HG03139 (cell line): ENCODE measurements around the gene MRPL55.

Source experiments
- ATAC-seq: cut with Tn5 transposase; IDR thresholded peaks from one replicate; pipeline ENCODE4 v1.9.1; 2021; ENCODE audit not compliant: unreplicated experiment

The MRPL55 gene

DNA sequence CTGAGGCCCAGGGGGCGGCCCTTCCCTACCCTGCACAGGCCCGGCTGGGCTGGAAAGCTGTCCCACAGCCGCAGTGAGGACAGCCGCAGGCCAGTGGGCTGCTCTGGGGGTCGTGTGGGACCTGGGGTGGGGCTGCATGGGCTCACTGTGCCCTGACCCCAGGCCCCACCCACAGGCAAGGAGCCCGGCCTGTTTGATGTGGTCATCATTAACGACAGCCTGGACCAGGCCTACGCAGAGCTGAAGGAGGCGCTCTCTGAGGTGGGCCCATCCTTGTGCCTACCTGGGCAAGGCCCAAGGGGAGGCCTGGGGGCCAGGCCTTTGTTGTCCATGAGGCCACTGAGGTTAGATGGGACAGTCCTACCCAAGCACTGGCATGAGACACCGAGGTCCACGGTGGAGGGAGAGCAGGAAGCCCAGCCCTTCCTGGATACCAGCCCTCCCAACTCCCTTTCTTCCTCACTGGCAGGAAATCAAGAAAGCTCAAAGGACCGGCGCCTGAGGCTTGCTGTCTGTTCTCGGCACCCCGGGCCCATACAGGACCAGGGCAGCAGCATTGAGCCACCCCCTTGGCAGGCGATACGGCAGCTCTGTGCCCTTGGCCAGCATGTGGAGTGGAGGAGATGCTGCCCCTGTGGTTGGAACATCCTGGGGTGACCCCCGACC lies 39.2 kb upstream of the MRPL55 start:
- no peak for ATAC-seq

- ATAC-seq = no peak
These were observed 38.7 kb upstream of the MRPL55 start for GRCh38 chr1:228147768-228148167.

- no peak for ATAC-seq
These were observed 38.1 kb upstream of the MRPL55 start for GRCh38 chr1:228147151-228147693.

GRCh38 chr1:228146417-228147150 lies 37.5 kb upstream of the MRPL55 start:
- ATAC-seq = no peak

- no peak for ATAC-seq
These were observed 36.6 kb upstream of the MRPL55 start for GRCh38 chr1:228145463-228146416.

- no peak for ATAC-seq
These were observed 35.9 kb upstream of the MRPL55 start for GRCh38 chr1:228144993-228145343.

DNA sequence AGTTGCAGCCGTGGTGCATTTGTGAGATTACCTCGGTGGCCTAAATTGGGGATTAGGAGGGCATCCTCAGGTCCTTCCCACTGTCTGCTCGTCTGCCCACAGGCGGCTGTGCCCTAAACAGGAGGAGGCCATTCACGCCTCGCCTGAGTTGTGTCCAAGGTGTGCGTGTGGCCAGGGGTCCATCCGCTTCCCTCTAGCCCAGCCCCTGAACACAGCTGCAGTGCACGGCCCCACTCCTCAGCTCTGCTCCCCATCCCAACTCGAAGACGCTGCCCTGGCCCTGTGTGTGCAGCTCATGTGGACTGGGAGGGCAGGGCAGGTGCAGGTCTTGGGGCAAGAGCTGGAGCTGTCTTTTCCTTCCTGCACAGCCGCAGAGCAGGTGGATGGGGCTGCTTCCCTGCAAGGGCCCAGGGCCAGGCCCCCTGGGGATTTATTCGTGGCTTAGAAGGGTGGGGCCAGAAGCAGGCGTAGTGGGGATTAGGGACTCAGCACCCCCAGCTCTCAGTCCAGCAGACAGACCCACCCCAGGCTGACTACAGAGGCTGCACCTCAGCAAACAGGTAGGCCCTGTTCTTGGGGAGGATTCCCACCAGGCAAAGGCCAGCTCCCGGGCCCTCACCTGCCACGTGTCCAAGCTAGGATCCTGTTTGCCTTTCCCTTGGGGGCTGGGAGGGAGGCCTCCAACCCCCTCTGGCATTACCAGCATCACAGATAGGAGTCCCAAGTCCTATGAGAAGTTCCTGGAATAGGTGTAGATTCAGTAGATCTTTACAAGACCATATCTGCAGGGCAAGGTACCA lies 35.3 kb upstream of the MRPL55 start:
- ATAC-seq = no peak

DNA sequence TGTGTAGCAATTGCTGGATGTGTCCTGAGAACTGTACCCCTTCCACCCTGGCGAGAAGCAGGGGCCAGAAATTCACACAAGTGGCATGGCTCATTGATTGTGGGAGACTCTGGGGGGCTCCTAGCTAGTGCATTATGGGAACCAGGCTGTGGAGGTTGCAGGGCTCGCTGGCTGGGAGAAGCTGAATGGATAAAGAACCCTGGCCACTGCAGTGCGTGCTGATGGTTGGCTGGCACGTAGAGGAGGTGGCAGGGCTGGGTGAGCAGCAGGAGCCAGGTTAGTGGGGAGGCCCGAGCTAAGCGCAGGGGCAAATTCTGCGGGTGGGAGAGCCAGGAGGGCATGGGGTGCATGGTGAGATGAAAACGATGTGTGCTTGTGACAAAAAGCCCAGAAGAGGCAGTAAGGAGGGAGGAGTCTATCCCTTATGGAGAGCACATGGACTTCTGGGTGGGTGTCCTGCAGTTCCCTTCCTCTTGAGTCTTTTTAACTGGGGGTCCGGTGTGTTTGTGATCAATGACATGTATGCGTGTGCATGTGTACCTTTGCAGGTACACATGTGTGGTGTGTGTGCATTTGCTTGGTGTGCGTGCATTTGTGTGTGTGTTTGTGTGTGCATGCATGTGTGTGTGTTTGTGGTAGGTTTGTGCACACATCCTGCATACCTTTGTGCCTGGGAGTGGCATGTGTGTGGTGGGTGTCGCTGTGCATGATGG lies 34.5 kb upstream of the MRPL55 start:
- no peak for ATAC-seq

DNA sequence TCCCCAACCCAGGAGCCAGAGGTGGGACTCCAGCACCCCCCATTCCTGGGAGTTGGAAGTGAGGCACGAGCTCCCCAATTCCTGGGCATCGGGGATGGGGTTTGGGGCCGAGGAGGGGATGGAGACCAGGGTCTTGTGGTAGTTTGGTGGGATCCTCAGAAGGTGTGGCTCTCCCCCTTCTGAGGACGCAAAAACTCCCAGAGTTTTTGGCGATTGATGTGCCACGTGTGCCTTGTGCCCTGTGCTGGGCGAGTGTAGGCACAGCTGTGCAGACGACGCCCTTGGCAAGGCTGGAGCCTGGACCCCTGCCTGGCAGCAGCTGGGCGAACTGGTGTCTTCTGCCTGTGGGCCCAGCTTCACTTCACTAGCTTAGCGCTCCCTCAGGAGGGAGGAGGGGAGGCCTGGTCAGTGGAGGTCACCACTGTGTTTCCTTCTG lies 33.6 kb upstream of the MRPL55 start:
- no peak for ATAC-seq

DNA sequence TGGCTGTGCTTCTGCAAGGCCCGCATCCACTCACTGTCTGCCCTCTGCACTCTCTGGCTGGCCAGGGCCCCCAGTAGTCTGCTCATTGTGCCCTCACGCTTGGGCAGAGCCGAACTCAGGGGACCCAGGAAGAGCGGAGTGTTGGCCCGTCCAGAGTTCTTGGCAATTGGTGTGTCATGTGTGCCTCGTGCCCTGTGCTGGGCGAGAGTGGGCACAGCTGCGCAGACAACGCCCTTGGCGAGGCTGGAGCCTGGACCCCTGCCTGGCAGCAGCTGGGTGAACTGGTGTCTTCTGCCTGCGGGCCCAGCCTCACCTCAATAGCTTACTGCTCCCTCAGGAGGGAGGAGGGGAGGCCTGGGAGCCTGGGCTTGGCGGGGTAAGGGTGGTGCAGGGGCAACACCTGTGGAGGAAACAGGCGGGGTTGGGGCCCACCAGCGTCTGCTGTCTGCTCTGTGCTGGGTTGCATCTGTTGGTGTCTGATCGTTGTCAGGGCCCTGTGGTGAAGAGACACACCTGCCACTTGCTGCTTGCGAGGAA lies 33.1 kb upstream of the MRPL55 start:
- no peak for ATAC-seq

DNA sequence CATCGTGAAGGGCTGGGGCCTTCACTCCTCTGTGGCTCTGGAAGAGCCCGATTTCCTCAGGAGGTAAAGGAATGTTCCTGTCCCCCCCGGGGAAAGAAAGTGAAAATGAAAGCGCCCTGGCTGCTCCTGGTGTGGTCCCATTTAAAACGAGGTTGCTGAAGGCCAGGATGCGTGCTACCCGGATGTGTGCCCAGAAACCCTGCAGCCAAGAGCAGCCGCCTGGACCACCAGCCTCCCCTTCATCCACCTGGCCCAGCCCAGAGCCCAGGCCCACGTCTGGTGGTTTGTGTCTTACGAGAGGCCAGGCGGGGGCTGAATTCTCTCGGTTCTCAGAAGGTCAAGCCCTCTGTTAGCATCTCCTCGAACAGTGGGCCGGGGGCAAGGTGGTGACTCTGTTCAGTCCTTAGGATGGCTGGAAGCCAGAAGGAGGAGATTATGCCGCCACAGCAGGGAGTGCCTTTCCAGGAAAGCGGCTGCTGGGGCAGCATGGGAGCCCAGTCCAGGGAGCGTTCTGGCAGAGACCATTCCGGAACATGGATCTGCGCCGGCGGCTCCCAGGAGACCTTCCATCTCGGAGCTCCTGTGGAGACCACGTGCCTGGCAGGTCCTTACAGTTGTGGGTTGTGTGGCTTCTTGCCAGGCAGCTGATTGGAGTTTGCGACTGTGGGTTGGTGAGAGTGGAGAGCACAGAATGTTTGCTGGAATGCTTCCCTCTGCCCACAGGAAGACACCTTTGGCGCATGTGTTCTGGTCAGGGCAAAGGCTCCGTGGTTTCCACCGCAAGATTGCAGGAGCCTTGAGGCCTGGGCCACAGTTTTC lies 32.3 kb upstream of the MRPL55 start:
- ATAC-seq = no peak

GRCh38 chr1:228140724-228141225 lies 31.7 kb upstream of the MRPL55 start:
- no peak for ATAC-seq

DNA sequence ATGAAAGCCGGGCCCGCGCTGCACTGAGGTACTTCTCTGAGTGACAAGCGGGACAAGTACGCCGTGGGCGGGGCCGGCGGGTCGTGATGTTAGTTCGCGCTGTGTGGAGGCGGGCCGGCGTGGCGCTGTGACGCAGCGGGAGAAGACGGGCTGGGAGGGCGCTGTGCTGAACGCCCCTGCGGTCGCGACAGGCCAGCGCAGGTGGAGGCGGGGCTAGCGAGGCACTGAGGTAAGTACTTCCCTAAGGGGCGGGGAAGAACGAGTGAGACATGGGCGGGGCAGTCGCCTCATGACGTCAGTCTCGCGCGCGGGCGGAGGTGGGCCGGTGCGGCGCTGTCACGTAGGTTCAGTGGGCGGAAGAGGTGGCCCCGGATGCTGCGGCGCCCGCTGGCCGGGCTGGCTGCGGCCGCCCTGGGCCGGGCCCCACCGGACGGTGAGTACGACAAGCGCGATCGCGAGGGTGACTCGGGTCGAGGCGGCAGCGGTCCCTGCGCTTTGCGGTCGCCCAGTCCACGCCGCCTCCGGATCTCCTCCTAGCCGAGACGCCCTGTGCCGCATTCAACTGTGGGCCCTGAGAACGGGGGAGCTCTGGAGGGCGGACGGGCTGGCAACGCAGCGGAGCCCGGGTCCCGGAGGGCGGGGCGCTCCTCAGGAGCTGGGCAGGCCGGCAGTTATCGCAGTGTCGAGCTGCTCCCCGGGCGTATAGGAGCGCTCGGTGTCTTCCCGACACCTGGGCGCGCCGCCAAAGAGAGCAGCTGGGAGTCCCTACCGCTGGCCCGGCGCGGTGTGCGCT lies 31.0 kb upstream of the MRPL55 start, which contains the start of gene GUK1:
Gene GUK1, plus strand, starts transcription at position 349 of the 793 bp plus-strand sequence. Its CDS starts 24 bp downstream, at position 373.
- peak; percentile 88 for ATAC-seq

GRCh38 chr1:228139406-228139930 lies 30.4 kb upstream of the MRPL55 start:
- no peak for ATAC-seq

DNA sequence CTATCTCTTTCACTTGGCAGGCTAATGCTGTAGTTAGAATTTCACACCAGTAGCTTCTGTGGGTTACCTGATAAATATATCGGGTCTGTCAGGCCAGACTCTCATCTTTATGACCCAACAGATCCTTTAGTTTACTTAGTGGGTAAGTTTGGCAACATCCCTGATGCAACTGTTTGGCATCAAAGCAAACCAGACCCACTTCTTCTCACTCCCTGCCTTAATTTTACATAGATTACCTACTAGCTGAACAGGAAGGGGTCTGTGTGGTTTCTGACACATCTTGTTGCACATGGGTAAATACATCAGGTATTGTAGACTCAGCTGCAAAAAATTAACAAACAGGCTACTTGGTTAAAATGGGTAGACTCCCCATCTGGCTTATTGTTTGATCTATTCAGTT lies 27.8 kb upstream of the MRPL55 start:
- no peak for ATAC-seq

- ATAC-seq = no peak
These were observed 25.5 kb upstream of the MRPL55 start for GRCh38 chr1:228134591-228134990.

DNA sequence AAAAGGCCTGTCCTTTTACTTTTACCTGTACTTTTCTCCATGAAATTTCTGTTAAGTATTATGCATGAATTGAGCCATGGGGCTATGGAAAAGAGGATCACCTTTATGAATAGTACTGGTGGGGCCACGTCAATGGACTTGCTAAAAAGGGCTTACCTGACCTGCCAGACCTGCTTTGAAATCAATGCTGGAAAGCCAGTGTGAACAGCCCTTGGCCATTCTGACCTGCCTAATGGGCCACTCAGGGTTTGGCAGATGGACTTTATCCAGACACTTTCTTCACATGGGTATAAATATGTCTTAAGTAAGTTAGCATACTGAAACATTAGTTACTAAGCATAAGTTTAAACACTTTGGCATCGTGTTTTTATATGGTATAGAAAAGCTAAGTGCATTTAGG lies 22.7 kb upstream of the MRPL55 start:
- no peak for ATAC-seq
